IMR-90 (cell line): ENCODE data around the gene AFG1L. TPM values are rescaled to one million over a fixed set of nuclear protein-coding genes. Genes with fewer than 3 reads are reported as not detected.

ENCODE experiments used
- ATAC-seq: fragments of 200-7000 bp; cut with Tn5 transposase; 2 replicates; pipeline ENCODE4 v1.9.1; 2020; ENCODE audit warnings: low read depth, mild to moderate bottlenecking, moderate library complexity
- BruUV-seq: library from RNA; stranded (reverse); fragments of 400-500 nt; replicated peaks from 2 replicates; lab custom pipeline; 2021; lab: Mats Ljungman, UMichigan
- CTCF ChIA-PET: fragments of 300-600 bp; formaldehyde crosslinking; extraction: SDS; loops from one replicate; lab custom pipeline; 2021; ENCODE audit warnings: antibody characterized with exemption; lab: Yijun Ruan, JAX
- POLR2A ChIA-PET: fragments of 300-600 bp; sonication (Branson Sonifier 250); formaldehyde crosslinking; loops from one replicate; lab custom pipeline; 2022; ENCODE audit warnings: antibody characterized with exemption; ENCODE audit not compliant: unreplicated experiment; lab: Charles Lee
- DNase-seq: peaks from one replicate; pipeline ENCODE4 v3.0.0; 2013
- H2AFZ ChIP-seq: replicated peaks from 2 replicates; pipeline ENCODE3; 2013; ENCODE audit warnings: low read length, mild to moderate bottlenecking; ENCODE audit not compliant: poor library complexity
- H2AK5ac ChIP-seq: 2 replicates; pipeline ENCODE4 v1.6.1; 2013; ENCODE audit warnings: low read depth, low read length, inconsistent platforms
- H2AK9ac ChIP-seq: replicated peaks from 2 replicates; pipeline ENCODE3; 2013; ENCODE audit warnings: mild to moderate bottlenecking, low read depth, low read length, moderate library complexity; ENCODE audit not compliant: poor library complexity
- H2BK120ac ChIP-seq: 2 replicates; pipeline ENCODE4 v1.6.1; 2013; ENCODE audit warnings: low read depth, low read length, inconsistent platforms
- H2BK15ac ChIP-seq: 3 replicates; pipeline ENCODE4 v1.6.1; 2013; ENCODE audit warnings: low read depth, low read length, inconsistent platforms
- H2BK20ac ChIP-seq: 2 replicates; pipeline ENCODE4 v1.6.1; 2013; ENCODE audit warnings: low read depth, mild to moderate bottlenecking, inconsistent platforms, low read length, moderate library complexity
- H2BK5ac ChIP-seq: 2 replicates; pipeline ENCODE4 v1.6.1; 2013; ENCODE audit warnings: mild to moderate bottlenecking, low read depth, low read length, inconsistent platforms; ENCODE audit not compliant: poor library complexity, severe bottlenecking
- H3K14ac ChIP-seq: replicated peaks from 2 replicates; pipeline ENCODE4 v1.6.1; 2013; ENCODE audit warnings: low read depth, low read length, inconsistent platforms
- H3K18ac ChIP-seq: 2 replicates; pipeline ENCODE4 v1.6.1; 2013; ENCODE audit warnings: low read depth, low read length, control low read depth
- H3K23ac ChIP-seq: 2 replicates; pipeline ENCODE4 v1.6.1; 2013; ENCODE audit warnings: low read depth, low read length, inconsistent platforms
- H3K27ac ChIP-seq: 2 replicates; pipeline ENCODE4 v1.5.1; 2013; ENCODE audit warnings: mild to moderate bottlenecking, control low read depth, low read length; ENCODE audit not compliant: insufficient read depth
- H3K27me3 ChIP-seq: 2 replicates; pipeline ENCODE4 v1.6.1; 2013; ENCODE audit warnings: low read length; ENCODE audit not compliant: control insufficient read depth, insufficient read depth
- H3K36me3 ChIP-seq: 2 replicates; pipeline ENCODE4 v1.6.1; 2013; ENCODE audit warnings: low read length, mixed read lengths; ENCODE audit not compliant: control insufficient read depth, insufficient read depth
- H3K4ac ChIP-seq: 2 replicates; pipeline ENCODE4 v1.6.1; 2013; ENCODE audit warnings: low read depth, low read length, inconsistent platforms
- H3K4me1 ChIP-seq: 2 replicates; pipeline ENCODE4 v1.6.1; 2013; ENCODE audit warnings: low read length, mixed read lengths; ENCODE audit not compliant: control insufficient read depth, insufficient read depth
- H3K4me2 ChIP-seq: 2 replicates; pipeline ENCODE4 v1.6.1; 2013; ENCODE audit warnings: low read depth, mild to moderate bottlenecking, control low read depth, low read length, moderate library complexity
- H3K4me3 ChIP-seq: 2 replicates; pipeline ENCODE4 v1.5.1; 2013; ENCODE audit warnings: low read depth, mild to moderate bottlenecking, control low read depth, low read length, moderate library complexity; ENCODE audit not compliant: insufficient read depth
- H3K56ac ChIP-seq: 2 replicates; pipeline ENCODE4 v1.6.1; 2013; ENCODE audit warnings: low read length, inconsistent platforms; ENCODE audit not compliant: insufficient read depth; ENCODE audit errors: extremely low read depth
- H3K79me1 ChIP-seq, 2 experiments: 2 replicates each; pipeline ENCODE4 v1.6.1; 2013; ENCODE audit warnings: low read length in 2 of 2, inconsistent platforms in 1 of 2, low read depth in 1 of 2
- H3K9ac ChIP-seq: 2 replicates; pipeline ENCODE4 v1.6.1; 2013; ENCODE audit warnings: low read depth, low read length, control low read depth
- H3K9me1 ChIP-seq: 2 replicates; pipeline ENCODE4 v1.6.1; 2013; ENCODE audit warnings: low read length, inconsistent platforms; ENCODE audit not compliant: insufficient read depth
- H3K9me3 ChIP-seq: 2 replicates; pipeline ENCODE4 v1.6.1; 2013; ENCODE audit warnings: low read length; ENCODE audit not compliant: control insufficient read depth, insufficient read depth
- H4K20me1 ChIP-seq: 2 replicates; pipeline ENCODE4 v1.6.1; 2013; ENCODE audit warnings: low read length, inconsistent platforms; ENCODE audit not compliant: insufficient read depth
- H4K5ac ChIP-seq: 2 replicates; pipeline ENCODE4 v1.6.1; 2013; ENCODE audit warnings: mild to moderate bottlenecking, low read depth, low read length, control low read depth
- H4K8ac ChIP-seq, 2 experiments: 2 replicates each; pipeline ENCODE4 v1.6.1; 2013; ENCODE audit warnings: low read depth in 2 of 2, low read length in 2 of 2, control low read depth in 1 of 2, inconsistent platforms in 1 of 2
- H4K91ac ChIP-seq: 2 replicates; pipeline ENCODE4 v1.6.1; 2013; ENCODE audit warnings: low read depth, low read length, inconsistent platforms; ENCODE audit not compliant: insufficient read depth
- BHLHE40 ChIP-seq: fragments of 150-350 bp; IDR thresholded peaks from 2 replicates; pipeline ENCODE4 v1.6.1; 2016; ENCODE audit warnings: mild to moderate bottlenecking, low read depth, low read length
- MXI1 ChIP-seq: IDR thresholded peaks from 2 replicates; pipeline ENCODE4 v1.6.1; 2012; ENCODE audit warnings: low read depth, mild to moderate bottlenecking, low read length, moderate library complexity, borderline replicate concordance
- NFE2L2 ChIP-seq: fragments of 150-350 bp; IDR thresholded peaks from 2 replicates; pipeline ENCODE4 v1.6.1; 2016; ENCODE audit warnings: low read depth, mild to moderate bottlenecking, low read length
- POLR2A ChIP-seq: IDR thresholded peaks from 2 replicates; pipeline ENCODE4 v1.6.1; 2012; ENCODE audit warnings: mild to moderate bottlenecking, low read depth, low read length
- RAD21 ChIP-seq: IDR thresholded peaks from 2 replicates; pipeline ENCODE4 v1.6.1; 2012; ENCODE audit warnings: low read length, improper control_type of control experiment
- RCOR1 ChIP-seq: IDR thresholded peaks from 2 replicates; pipeline ENCODE4 v1.6.1; 2012; ENCODE audit warnings: mild to moderate bottlenecking, low read length, improper control_type of control experiment; ENCODE audit not compliant: insufficient replicate concordance
- USF2 ChIP-seq: fragments of 150-350 bp; IDR thresholded peaks from 2 replicates; pipeline ENCODE4 v1.6.1; 2017; ENCODE audit warnings: mild to moderate bottlenecking, antibody characterized with exemption, low read length, low read depth
- WGBS, 2 experiments: methylation state at CpG; one replicate each; pipeline versions ENCODE4 v1.1.5 to v1.1.7; 2013; ENCODE audit warnings: missing lambda C conversion rate in 2 of 2; ENCODE audit not compliant: insufficient read length in 1 of 2; ENCODE audit errors: extremely low coverage in 2 of 2; 5-methylcytosine and 5-hydroxymethylcytosine counted together
- dilution Hi-C: fragments of 300-500 bp; cut with HindIII; formaldehyde crosslinking; loops from one replicate; pipeline ENCODE4 v1.14.3; 2018; ENCODE audit warnings: low sequenced_read_pairs; ENCODE audit not compliant: unreplicated experiment
- in situ Hi-C: fragments of 300-500 bp; cut with MboI; formaldehyde crosslinking; loops from 3 replicates; pipeline ENCODE4 v1.14.3; 2019; ENCODE audit warnings: low sequenced_read_pairs, inconsistent platforms, mixed read lengths
- intact Hi-C: fragments of 100-400 bp; cut with micrococcal nuclease; formaldehyde crosslinking; loops from 2 replicates; pipeline ENCODE4 v1.10.0; 2022
- polyA plus RNA-seq, 3 experiments: library from polyadenylated mRNA; depleted of rRNA; stranded (reverse); fragments of >200 nt; gene quantifications; 2 replicates each; pipeline ENCODE4 v1.2.3, GENCODE V29; 2012; ENCODE audit warnings: low replicate concordance in 1 of 3
- total RNA-seq: library from RNA; depleted of rRNA; stranded (reverse); fragments of >200 nt; gene quantifications from 2 replicates; pipeline ENCODE4 v1.2.3, GENCODE V29; 2012

AFG1L gene
- total and polyA plus RNA-seq, 2 of the 4 experiments (the other 2 are of a cell fraction) = 1.0 to 2.0 TPM

DNA sequence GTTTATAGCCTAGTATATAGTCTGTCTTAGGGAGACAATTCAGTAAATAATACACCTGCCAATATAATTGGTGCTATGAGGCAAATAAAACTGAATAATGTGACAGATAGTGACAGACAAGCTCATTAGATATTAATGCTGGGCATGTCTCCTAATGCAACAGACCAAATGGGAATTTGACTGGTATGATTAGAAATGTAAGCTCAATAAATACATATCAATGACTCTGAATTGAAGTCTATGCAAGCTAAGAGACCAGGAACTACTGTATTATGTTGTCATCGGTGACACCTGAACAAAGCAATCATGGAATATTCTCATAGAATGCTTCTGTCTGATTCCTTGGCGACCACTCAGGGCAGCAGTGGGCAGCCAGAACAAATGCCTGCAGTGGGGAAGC lies 31.5 kb upstream of the AFG1L start:
- peaks cover 3 to 4% of the 10 kb centered on the region in 2 experiments; a peak in 3 of 4 replicates for H3K79me1 ChIP-seq
- H2BK20ac ChIP-seq = no peak overlapping the region
- no peak overlapping the region for H4K8ac ChIP-seq
- ATAC-seq (no peak), DNase-seq (no peak)
- H4K91ac ChIP-seq = no peak overlapping the region
- H3K27me3 ChIP-seq = no peaks in the 10 kb centered on the region
- no peak overlapping the region for H3K4ac ChIP-seq
- no peak overlapping the region for H3K23ac ChIP-seq
- no peak overlapping the region for H3K56ac ChIP-seq
- H2AFZ ChIP-seq = no peak overlapping the region
- no TSS peak for BruUV-seq
- intact Hi-C loops = loop anchor here (5.0 kb wide), 2 partner anchors 151 to 229 kb away; no protein-coding TSS in a partner anchor
- no peak overlapping the region for H2BK15ac ChIP-seq
- dilution Hi-C loops = no loop called here
- no peak for TF ChIP-seq MXI1
- TF ChIP-seq USF2 = no peak
- TF ChIP-seq NFE2L2 = no peak
- no peak for TF ChIP-seq RCOR1
- TF ChIP-seq POLR2A = no peak
- TF ChIP-seq RAD21 = no peak
- TF ChIP-seq BHLHE40 = no peak
- in situ Hi-C loops = no loop called here
- no peaks in the 10 kb centered on the region for H3K4me1 ChIP-seq
- no peak overlapping the region for H3K4me2 ChIP-seq
- H3K14ac ChIP-seq = no peak overlapping the region
- H3K9me1 ChIP-seq = no peaks in the 10 kb centered on the region
- no peak overlapping the region for H2BK120ac ChIP-seq
- no peak overlapping the region for H3K18ac ChIP-seq
- H2BK5ac ChIP-seq = no peak overlapping the region
- H3K9ac ChIP-seq = no peak overlapping the region
- no peak overlapping the region for H2AK5ac ChIP-seq
- POLR2A ChIA-PET = no interaction called here
- no peak overlapping the region for H4K5ac ChIP-seq
- no peaks in the 10 kb centered on the region for H4K20me1 ChIP-seq
- CTCF ChIA-PET = no interaction called here
- H3K4me3 ChIP-seq = no peak overlapping the region
- no peaks in the 10 kb centered on the region for H3K9me3 ChIP-seq
- no peaks in the 10 kb centered on the region for H3K36me3 ChIP-seq
- no peak overlapping the region for H3K27ac ChIP-seq
- H2AK9ac ChIP-seq = no peak overlapping the region
- WGBS, 2 experiments = no CpG with 5 or more reads among the region's 2 CpGs
